Ovary (tissue), 9 donors: ENCODE results near the gene SLC23A1. TPM values are rescaled to one million over a fixed set of nuclear protein-coding genes. Genes with fewer than 3 reads are reported as not detected.

Source experiments
- DNase-seq, 5 donors: peaks; one replicate each; pipeline ENCODE4 v3.0.0-alpha.2; 2019 to 2020
- H3K27ac ChIP-seq, 2 donors: fragments of 200-600 bp; one replicate each; pipeline versions ENCODE4 v1.5.1 to v1.8.0; 2019 to 2022
- H3K27me3 ChIP-seq: fragments of 200-600 bp; one replicate; pipeline ENCODE4 v1.8.0; 2022
- H3K36me3 ChIP-seq: fragments of 200-600 bp; sonication (generic); one replicate; pipeline ENCODE4 v1.5.1; 2019
- H3K4me1 ChIP-seq: one replicate; pipeline ENCODE4 v1.8.1; 2013; ENCODE audit warnings: mild to moderate bottlenecking, moderate library complexity; ENCODE audit not compliant: insufficient read depth
- H3K4me3 ChIP-seq: fragments of 200-600 bp; sonication (generic); one replicate; pipeline ENCODE4 v1.5.1; 2017
- H3K9me3 ChIP-seq, 2 donors: fragments of 200-600 bp in 1 of 2; sonication (generic) in 1 of 2; one replicate each; pipeline versions ENCODE4 v1.5.1 to v1.8.1; 2013 to 2019; ENCODE audit warnings: mild to moderate bottlenecking in 1 of 2, moderate library complexity in 1 of 2
- EP300 ChIP-seq: sonication (generic); formaldehyde crosslinking; IDR thresholded peaks from one replicate; pipeline ENCODE4 v1.6.1; 2017; ENCODE audit warnings: antibody characterized with exemption
- POLR2A ChIP-seq: fragments of 450-650 bp; IDR thresholded peaks from one replicate; pipeline ENCODE4 v1.6.1; 2017; ENCODE audit warnings: antibody characterized with exemption, mild to moderate bottlenecking, moderate library complexity
- WGBS, 3 donors: extraction: QIAGEN DNeasy Blood & Tissue Kit in 1 of 3; methylation state at CpG; one replicate each; pipeline versions ENCODE4 v1.1.5 to v1.1.7; 2013 to 2017; 5-methylcytosine and 5-hydroxymethylcytosine counted together
- intact Hi-C, 4 donors: fragments of 100-400 bp; cut with DNase I; formaldehyde crosslinking; loops; one replicate each; pipeline versions ENCODE4 v1.11.0 to v1.15.1; 2022 to 2023
- polyA plus RNA-seq, 2 donors: library from polyadenylated mRNA; stranded (reverse); fragments of 200-250 nt in 1 of 2; fragments of 350-450 nt in 1 of 2; fragmentation: Illumina TruSeq in 1 of 2; extraction: RNeasy Lipid Tissue Mini Kit (QIAGEN cat#74804) in 1 of 2; gene quantifications; one replicate each; pipeline ENCODE4 v1.2.3, GENCODE V29; 2013 to 2014
- total RNA-seq, 7 donors: library from RNA; depleted of rRNA in 2 of 7; stranded (reverse); fragments of >200 nt in 2 of 7; fragmentation: NEBNext Ultra II Directional in 3 of 7; extraction: Animal tissue kit (Norgen Biotek cat#: 25700) in 3 of 7; gene quantifications; one replicate each; pipeline versions ENCODE4 v1.1.0 to v1.2.4, GENCODE V29; 2016 to 2023
- TF ChIP-seq, protein P1 (sequence below), 3 donors: fragments of 450-650 bp in 2 of 3; fragments of 200-600 bp in 1 of 3; IDR thresholded peaks; one replicate each; pipeline versions ENCODE4 v1.5.1 to v1.8.0; 2016 to 2022; ENCODE audit warnings: antibody characterized with exemption in 3 of 3, mild to moderate bottlenecking in 1 of 3
- donor health status: DM: no; HTN: no; CAD: no; lungs with moderate emphysema.
- donor health status: DM: no; HTN: no; CAD: no.
- donor health status: Bipolar disorder and iron deficiency.
- donor health status: DM: yes; HTN: yes; CAD: no.
- donor health status: DM: no; HTN: no; CAD: no.
- donor health status: DM: yes; HTN: yes; CAD: no.

Gene SLC23A1
- total and polyA plus RNA-seq, 9 donors, result 0.05 to 14.5 (median 1.1) TPM; not detected in 3

DNA sequence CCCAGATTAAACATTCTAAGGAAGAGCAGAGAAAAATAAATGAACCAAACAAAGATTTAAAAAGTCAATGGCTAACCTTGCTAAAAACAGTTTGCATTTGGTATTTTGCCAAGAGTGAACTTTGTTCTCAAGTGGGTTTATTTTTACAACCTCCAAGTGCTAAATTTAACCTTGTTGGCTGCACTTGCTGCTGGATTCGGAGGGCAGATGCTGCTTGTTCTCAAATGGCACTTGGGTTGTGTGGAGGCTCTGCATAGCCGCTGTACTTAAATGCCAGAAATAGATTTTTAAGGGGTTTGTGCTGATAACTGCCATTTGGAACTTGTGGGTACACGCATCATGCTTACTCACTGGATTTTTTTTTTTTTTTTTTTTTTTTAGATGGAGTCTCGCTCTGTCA, 34.1 kb upstream of the SLC23A1 start:
- WGBS, 3 donors, result 17 to 27% (median 25%) methylated on average over 4 of the region's 4 CpGs
- H3K27ac ChIP-seq, result no peak overlapping the region

DNA sequence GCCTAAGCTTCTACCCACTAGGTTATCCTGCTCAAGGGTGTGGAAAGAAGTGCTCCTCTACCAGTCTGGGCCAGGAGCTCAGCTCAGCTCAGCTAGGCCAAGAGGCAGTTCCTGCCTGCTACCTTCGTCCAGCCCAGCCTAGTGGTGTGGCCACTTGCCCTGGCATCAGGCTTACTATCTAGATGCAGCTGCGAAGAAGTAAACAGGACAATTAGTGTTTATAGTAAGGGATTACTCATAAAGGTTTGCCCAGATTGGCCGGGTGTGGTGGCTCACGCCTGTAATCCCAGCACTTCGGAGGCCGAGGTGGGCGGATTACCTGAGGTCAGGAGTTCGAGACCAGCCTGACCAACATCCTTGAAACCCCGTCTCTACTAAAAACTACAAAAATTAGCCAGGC, 33.6 kb upstream of the SLC23A1 start:
- intact Hi-C loops, result loop anchor here in 1 of 4 donors (5.0 kb wide), 1 partner anchor 101 kb away; no protein-coding TSS in a partner anchor
- no peak for TF ChIP-seq EP300
- TF ChIP-seq POLR2A, result no peak
- TF ChIP-seq, protein P1, sequence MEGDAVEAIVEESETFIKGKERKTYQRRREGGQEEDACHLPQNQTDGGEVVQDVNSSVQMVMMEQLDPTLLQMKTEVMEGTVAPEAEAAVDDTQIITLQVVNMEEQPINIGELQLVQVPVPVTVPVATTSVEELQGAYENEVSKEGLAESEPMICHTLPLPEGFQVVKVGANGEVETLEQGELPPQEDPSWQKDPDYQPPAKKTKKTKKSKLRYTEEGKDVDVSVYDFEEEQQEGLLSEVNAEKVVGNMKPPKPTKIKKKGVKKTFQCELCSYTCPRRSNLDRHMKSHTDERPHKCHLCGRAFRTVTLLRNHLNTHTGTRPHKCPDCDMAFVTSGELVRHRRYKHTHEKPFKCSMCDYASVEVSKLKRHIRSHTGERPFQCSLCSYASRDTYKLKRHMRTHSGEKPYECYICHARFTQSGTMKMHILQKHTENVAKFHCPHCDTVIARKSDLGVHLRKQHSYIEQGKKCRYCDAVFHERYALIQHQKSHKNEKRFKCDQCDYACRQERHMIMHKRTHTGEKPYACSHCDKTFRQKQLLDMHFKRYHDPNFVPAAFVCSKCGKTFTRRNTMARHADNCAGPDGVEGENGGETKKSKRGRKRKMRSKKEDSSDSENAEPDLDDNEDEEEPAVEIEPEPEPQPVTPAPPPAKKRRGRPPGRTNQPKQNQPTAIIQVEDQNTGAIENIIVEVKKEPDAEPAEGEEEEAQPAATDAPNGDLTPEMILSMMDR (IDR thresholded peaks at IDR 0.05), result no peak
- Histone ChIP-seq H3K36me3 (no peaks in the 10 kb centered on the region), H3K27me3 (no peaks in the 10 kb centered on the region), H3K4me3 (no peak overlapping the region), H3K9me3 (no peaks in the 10 kb centered on the region), H3K27ac (peak overlapping the region in 1 of 2 donors; percentile 4), H3K4me1 (peaks cover 5% of the 10 kb centered on the region)
- WGBS, 3 donors, result 71 to 82% (median 80%) methylated on average over 9 of the region's 9 CpGs
- DNase-seq, result no peak

More for the DNA sequence above, 34.1 kb upstream of the SLC23A1 start:
- Histone ChIP-seq H3K27me3 (no peaks in the 10 kb centered on the region), H3K9me3 (no peaks in the 10 kb centered on the region), H3K4me1 (peaks cover 5% of the 10 kb centered on the region), H3K36me3 (no peaks in the 10 kb centered on the region), H3K4me3 (no peak overlapping the region)
- intact Hi-C loops, result loop anchor here in 1 of 4 donors (5.0 kb wide), 1 partner anchor 100 kb away; no protein-coding TSS in a partner anchor
- peak in 2 of 5 donors; percentile 50 to 52 for DNase-seq
- TF ChIP-seq EP300 (no peak), POLR2A (no peak)
- TF ChIP-seq, protein P1 (IDR thresholded peaks at IDR 0.05), result no peak

DNA sequence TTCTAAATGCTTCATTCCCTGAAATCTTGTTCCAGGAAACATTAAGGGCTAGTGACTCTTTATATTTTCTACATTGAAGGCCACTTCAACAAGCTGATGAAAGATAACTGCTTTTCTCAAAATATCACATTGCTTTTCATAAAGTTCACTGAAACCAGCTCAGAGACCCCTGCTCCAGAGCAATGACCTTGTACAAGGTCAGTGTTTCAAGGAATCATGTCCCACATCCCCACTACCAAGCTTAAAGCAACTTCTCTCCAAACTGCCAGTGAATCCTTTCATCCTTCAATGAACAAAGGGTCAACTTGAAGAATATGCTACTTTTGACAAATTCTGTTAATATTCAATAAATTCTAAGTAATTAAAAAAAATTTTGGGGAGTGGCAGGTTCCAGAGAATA, 32.8 kb upstream of the SLC23A1 start:
- intact Hi-C loops, result loop anchor here in 1 of 4 donors (5.0 kb wide), 1 partner anchor 101 kb away; no protein-coding TSS in a partner anchor
- Histone ChIP-seq H3K4me3 (no peak overlapping the region), H3K36me3 (no peaks in the 10 kb centered on the region), H3K4me1 (peaks cover 5% of the 10 kb centered on the region), H3K27ac (no peak overlapping the region), H3K9me3 (no peaks in the 10 kb centered on the region), H3K27me3 (no peaks in the 10 kb centered on the region)
- TF ChIP-seq POLR2A, result no peak
- TF ChIP-seq, protein P1 (IDR thresholded peaks at IDR 0.05), result no peak
- no peak for TF ChIP-seq EP300
- no peak for DNase-seq

DNA sequence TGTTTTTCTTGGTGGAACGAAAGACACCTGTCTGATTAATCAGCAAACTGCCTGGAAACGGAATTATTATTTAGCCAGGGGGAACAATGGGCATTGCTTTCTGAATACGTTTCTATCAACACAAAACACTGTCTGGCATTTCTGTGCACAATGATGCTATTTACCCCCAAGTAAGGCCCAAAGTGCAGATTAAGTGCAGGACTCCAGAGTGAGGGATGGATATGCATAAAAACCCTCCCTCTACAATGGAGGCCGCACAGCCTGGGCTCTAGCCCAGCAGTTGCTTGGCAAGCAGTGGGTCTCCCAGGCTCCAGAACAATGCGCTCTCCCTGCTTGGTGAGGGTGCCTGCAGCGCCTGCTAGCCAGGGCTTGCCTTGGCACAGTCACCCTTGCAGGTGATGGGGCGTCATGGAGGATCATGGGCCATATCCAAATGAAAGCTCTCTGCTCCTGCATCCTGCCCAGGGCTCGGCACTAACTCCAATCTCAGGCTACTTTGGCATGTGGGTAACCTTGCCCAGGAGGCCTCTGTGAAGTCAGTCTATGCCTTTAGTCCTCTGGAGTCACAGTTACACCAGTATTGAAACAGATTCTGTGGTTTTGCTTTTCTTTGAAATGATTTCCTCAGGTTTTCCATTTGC, 32.2 kb upstream of the SLC23A1 start:
- 65 to 79% (median 73%) methylated on average over 8 of the region's 8 CpGs for WGBS, 3 donors
- intact Hi-C loops, result loop anchor here in 1 of 4 donors (5.0 kb wide), 1 partner anchor 102 kb away; no protein-coding TSS in a partner anchor
- Histone ChIP-seq H3K9me3 (no peaks in the 10 kb centered on the region), H3K4me3 (no peak overlapping the region), H3K27ac (no peak overlapping the region), H3K4me1 (peaks cover 5% of the 10 kb centered on the region), H3K36me3 (no peaks in the 10 kb centered on the region), H3K27me3 (no peaks in the 10 kb centered on the region)
- no peak for DNase-seq
- TF ChIP-seq EP300 (no peak), POLR2A (no peak)
- TF ChIP-seq, protein P1 (IDR thresholded peaks at IDR 0.05), result no peak
